GM21390 (cell line): ENCODE results near the gene HBQ1.
"Not testable (repeated sequence)": the region's sequence is repeated elsewhere in the genome, so short reads cannot be mapped to it uniquely, and the experiment has no call there.

Experiments
- ATAC-seq: cut with Tn5 transposase; IDR thresholded peaks from one replicate; pipeline ENCODE4 v1.9.1; 2021; ENCODE audit not compliant: unreplicated experiment

The HBQ1 gene

GRCh38 chr16:175011-175949 lies 5.0 kb upstream of the HBQ1 start:
- no peak for ATAC-seq

DNA sequence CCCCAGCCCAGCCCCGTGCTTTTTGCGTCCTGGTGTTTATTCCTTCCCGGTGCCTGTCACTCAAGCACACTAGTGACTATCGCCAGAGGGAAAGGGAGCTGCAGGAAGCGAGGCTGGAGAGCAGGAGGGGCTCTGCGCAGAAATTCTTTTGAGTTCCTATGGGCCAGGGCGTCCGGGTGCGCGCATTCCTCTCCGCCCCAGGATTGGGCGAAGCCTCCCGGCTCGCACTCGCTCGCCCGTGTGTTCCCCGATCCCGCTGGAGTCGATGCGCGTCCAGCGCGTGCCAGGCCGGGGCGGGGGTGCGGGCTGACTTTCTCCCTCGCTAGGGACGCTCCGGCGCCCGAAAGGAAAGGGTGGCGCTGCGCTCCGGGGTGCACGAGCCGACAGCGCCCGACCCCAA lies 4.3 kb upstream of the HBQ1 start:
- ATAC-seq, result not testable (repeated sequence)

DNA sequence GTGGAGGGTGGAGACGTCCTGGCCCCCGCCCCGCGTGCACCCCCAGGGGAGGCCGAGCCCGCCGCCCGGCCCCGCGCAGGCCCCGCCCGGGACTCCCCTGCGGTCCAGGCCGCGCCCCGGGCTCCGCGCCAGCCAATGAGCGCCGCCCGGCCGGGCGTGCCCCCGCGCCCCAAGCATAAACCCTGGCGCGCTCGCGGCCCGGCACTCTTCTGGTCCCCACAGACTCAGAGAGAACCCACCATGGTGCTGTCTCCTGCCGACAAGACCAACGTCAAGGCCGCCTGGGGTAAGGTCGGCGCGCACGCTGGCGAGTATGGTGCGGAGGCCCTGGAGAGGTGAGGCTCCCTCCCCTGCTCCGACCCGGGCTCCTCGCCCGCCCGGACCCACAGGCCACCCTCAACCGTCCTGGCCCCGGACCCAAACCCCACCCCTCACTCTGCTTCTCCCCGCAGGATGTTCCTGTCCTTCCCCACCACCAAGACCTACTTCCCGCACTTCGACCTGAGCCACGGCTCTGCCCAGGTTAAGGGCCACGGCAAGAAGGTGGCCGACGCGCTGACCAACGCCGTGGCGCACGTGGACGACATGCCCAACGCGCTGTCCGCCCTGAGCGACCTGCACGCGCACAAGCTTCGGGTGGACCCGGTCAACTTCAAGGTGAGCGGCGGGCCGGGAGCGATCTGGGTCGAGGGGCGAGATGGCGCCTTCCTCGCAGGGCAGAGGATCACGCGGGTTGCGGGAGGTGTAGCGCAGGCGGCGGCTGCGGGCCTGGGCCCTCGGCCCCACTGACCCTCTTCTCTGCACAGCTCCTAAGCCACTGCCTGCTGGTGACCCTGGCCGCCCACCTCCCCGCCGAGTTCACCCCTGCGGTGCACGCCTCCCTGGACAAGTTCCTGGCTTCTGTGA lies 3.5 kb upstream of the HBQ1 start, which contains the start of gene HBA1:
Gene HBA1 (plus strand): TSS at position 204 of the 906 bp plus-strand sequence. CDS start 37 bp downstream, at position 241.
- not testable (repeated sequence) for ATAC-seq

GRCh38 chr16:177394-177822 lies 2.9 kb upstream of the HBQ1 start:
- ATAC-seq, result no peak

- ATAC-seq, result no peak
These were observed 2.1 kb upstream of the HBQ1 start for GRCh38 chr16:177981-178667.

DNA sequence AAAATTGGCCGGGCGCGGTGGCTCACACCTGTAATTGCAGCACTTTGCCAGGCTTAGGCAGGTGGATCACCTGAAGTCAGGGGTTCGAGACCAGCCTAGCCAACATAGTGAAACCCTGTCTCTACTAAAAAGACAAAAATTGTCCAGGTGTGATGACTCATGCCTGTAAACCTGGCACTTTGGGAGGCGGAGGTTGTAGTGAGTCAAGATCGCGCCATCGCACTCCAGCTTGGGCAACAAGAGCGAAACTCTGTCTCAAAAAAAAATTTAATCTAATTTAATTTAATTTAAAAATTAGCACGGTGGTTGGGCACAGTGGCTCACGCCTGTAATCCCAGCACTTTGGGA lies 1.6 kb upstream of the HBQ1 start:
- no peak for ATAC-seq

- no peak for ATAC-seq
These were observed 807 bp upstream of the HBQ1 start for GRCh38 chr16:179211-180092.

- ATAC-seq, result no peak
These were observed 664 bp downstream of the HBQ1 start for GRCh38 chr16:180681-181564.

DNA sequence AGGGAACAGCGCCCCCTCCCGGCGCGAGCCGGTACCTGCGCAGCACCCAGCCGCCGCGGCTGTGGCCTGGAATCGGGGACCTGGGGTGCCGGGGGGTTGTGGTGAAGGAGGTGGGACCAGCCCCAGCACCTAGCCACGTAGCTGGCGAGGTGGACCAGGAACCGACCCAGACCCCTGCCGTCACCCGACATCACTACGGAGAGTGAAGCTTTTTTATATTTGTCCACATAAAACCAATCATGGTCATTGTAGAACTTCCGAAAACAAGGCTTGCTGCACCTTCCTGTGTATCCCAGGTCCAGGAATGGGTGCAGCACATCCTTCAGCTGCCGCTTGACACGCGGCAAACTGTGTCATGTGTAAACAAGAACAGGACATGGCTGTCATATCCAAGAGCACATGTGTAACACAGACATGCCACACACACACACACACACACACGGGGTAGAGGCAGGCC lies 1.3 kb downstream of the HBQ1 start:
- no peak for ATAC-seq

DNA sequence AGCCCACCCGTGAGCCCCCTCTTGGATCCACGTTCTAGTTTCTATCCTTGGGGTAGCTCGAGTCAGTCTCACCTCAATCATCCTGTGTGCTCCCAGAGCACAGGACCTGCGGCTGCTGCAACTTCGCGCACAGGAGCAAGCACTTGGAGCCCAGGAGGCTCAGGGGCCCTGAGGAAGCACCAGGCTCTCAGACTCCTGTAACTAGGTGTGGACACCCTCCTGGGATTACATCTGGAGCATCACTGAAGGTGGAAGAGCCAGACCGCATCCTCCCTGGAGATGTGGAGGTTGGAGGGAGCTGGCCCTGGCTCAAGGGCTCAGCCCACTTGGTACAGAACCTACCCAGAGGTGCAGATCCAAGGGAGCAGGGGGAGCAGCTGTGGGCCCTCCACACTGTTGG lies 2.7 kb downstream of the HBQ1 start:
- ATAC-seq, result no peak

DNA sequence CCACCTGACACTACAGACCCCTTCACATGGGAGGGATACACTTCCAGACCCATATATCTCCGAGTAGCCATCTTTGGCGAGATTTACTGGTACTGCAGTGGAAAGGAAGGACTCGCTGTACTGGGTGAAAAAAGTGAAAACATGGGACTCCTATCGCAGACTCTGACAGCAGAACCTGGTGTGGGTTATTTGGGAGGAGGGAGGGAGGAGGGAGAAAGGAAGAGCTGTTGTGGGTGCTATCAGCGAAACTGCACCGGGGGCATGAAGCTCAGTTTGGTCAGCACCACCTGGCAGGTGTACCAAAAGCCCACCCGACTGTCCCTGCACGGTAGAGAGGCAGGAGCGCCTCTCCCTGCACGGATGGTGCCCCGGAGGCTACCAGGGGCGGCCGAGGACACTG lies 5.0 kb downstream of the HBQ1 start:
- no peak for ATAC-seq

DNA sequence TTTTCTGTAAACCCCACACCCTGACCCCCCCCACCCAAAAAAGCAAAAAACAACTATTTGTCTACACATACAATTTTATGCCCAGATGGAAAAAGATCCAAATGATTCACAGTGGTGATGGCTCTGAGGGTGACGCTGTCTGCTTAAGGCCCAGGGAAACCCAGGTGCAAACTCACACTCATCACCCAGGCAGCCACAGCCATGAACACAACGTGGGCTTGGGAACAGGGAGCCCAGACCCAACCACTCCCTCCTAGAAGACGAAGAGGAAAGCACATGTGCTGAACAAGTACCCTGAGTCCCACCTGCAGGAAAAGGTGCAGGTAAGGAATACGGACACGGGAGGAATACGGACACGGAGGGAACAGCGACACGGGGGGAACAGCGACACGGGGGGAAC lies 5.4 kb downstream of the HBQ1 start:
- ATAC-seq, result no peak

DNA sequence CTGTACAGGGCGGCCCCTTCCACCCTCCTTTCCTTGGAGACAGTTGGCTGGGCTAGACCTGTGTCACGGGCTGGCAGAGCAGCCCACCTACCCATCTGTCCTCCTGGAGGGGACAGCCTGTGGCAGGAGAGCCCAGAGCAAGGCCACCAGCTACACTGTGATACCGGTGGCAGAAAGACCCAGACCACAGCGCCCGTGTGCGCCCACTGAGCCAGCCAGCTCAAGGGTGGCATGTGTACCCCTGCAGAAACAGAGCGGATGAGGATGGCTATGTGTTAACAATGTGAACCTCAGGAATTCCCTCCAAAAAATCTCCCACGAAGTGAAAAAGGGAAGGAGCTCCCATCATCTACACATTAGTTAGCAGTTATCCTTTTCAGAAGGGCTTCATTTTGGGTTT lies 7.1 kb downstream of the HBQ1 start:
- no peak for ATAC-seq

DNA sequence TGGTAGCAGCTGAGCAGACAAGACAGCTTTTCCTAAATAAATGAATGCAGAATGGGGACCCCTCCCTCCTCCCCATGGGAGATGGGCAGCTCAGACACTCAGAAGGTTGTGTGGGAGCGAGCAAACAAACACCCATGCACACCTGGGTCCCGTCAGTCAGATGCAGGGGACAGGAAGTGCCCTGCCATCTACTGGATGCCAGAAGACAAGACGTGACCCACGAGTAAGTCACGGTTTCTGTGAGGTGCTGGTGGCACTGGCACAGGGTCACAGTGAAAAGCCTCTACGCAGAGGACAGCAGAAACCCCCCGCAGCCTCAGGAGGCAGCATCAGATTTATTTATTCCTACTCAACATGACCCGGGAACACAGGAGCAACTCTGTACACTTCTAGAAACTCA lies 8.4 kb downstream of the HBQ1 start:
- ATAC-seq, result no peak

- ATAC-seq, result no peak
These were observed 9.4 kb downstream of the HBQ1 start for GRCh38 chr16:189604-190186.

DNA sequence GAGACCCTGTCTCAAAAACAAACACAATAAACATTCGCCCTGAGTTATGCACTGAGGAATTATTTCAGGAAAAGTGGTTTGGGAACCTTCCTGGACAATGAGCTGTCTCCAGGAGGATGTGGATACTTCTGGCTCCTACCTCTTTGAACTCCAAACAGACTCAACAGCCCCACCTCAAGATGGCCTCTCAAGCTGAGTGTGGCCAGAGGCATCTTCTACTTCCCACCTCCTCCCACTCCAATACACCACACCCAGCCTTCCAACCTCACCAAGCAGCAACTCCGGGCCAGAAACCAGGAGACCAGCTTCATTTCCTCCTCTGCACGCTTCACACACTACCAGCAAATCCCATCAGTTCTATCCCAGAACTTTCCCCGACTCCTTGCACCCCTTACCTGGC lies 11.6 kb downstream of the HBQ1 start:
- no peak for ATAC-seq

DNA sequence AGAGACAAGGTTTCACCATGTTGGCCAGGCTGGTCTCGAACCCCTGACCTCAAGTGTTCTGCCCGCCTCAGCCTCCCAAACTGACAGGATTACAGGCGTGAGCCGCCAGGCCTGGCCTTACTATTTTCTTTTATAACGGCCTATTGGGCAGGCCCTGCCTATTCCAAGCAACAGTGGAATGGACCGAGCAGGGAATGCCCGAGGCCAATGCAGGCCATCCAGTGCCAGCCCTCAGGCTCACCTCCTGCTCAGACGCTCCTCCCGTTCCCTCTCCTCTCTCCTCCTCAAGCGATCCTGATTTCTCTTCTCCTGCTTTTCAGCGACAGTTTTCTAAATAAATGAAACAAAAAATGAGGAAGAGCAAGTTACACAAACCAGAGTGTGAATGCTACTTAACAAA lies 12.4 kb downstream of the HBQ1 start:
- ATAC-seq, result no peak

DNA sequence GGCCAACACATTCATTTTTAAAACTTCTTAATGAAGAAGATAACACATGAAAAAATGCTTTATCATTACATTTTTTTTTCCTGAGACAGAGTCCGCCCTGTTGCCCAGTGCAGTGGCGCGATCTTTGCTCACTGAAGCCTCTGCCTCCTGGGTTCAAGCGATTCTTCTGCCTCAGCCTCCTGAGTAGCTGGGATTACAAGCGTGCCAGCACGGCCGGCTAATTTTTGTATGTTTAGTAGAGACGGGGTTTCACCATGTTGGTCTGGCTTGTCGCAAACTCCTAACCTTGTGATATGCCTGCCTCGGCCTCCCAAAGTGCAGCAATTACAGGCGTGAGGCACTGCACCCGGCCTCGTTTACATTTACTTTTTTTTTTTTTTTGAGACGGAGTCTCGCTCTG lies 13.2 kb downstream of the HBQ1 start:
- ATAC-seq, result no peak

DNA sequence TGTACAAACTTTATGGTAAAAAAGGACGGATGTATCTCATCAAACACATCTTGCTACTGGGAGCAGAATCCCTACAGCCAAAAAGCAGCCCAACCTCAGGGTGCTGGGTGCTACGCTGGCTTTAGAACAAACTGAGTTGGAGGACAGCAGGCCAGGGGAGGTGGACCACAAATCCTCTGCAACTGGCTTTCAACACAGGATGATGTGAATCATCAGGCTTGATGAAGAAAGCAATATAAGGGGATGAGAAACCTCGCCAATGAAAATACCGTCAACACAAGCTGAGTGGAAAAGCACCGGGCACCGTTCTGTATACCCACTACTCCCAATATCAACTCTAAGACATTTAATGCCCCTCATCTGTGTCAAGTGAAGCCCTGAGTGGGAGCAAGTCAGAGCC lies 14.3 kb downstream of the HBQ1 start:
- ATAC-seq, result no peak
